Astrocyte (in vitro differentiated cells and primary cell): ENCODE measurements around the gene GNAQ. TPM values are rescaled to one million over a fixed set of nuclear protein-coding genes. Genes with fewer than 3 reads are reported as not detected.
A peak's percentile ranks its signal among the peaks of the same experiment; 100 is the strongest.

Experiments
- DNase-seq: peaks from one replicate; pipeline ENCODE4 v3.0.0-alpha.2; 2010; ENCODE audit warnings: low read depth
- FAIRE-seq: peaks from 2 replicates; lab custom pipeline; 2011; peaks lifted over from hg19 to GRCh38; lab: Jason Lieb, UNC
- H2AFZ ChIP-seq: 2 replicates; pipeline ENCODE4 v1.6.0; 2012; ENCODE audit warnings: low read depth, low read length, inconsistent platforms
- H3K27ac ChIP-seq: 2 replicates; pipeline ENCODE4 v1.5.1; 2011; ENCODE audit warnings: low read depth, low read length, inconsistent platforms
- H3K27me3 ChIP-seq: 2 replicates; pipeline ENCODE4 v1.6.0; 2011; ENCODE audit warnings: low read length, inconsistent platforms; ENCODE audit not compliant: insufficient read depth
- H3K36me3 ChIP-seq: 2 replicates; pipeline ENCODE4 v1.5.1; 2011; ENCODE audit warnings: low read length, inconsistent platforms; ENCODE audit not compliant: insufficient read depth
- H3K4me1 ChIP-seq: 2 replicates; pipeline ENCODE4 v1.5.1; 2011; ENCODE audit warnings: low read length, inconsistent platforms; ENCODE audit not compliant: insufficient read depth
- H3K4me2 ChIP-seq: 2 replicates; pipeline ENCODE4 v1.6.0; 2012; ENCODE audit warnings: low read length, inconsistent platforms
- H3K4me3 ChIP-seq: 2 replicates; pipeline ENCODE4 v1.5.1; 2011; ENCODE audit warnings: low read depth, mild to moderate bottlenecking, low read length, inconsistent platforms; ENCODE audit not compliant: insufficient read depth
- H3K79me2 ChIP-seq: 2 replicates; pipeline ENCODE4 v1.6.0; 2012; ENCODE audit warnings: mild to moderate bottlenecking, low read length, inconsistent platforms; ENCODE audit not compliant: insufficient read depth
- H3K9ac ChIP-seq: 2 replicates; pipeline ENCODE4 v1.6.0; 2012; ENCODE audit warnings: mild to moderate bottlenecking, low read length, inconsistent platforms
- H3K9me3 ChIP-seq: 2 replicates; pipeline ENCODE4 v1.5.1; 2012; ENCODE audit warnings: low read depth, mild to moderate bottlenecking, low read length, inconsistent platforms; ENCODE audit not compliant: insufficient read depth
- H4K20me1 ChIP-seq: 2 replicates; pipeline ENCODE4 v1.6.0; 2012; ENCODE audit warnings: low read length, inconsistent platforms; ENCODE audit not compliant: insufficient read depth
- H3K27ac Mint-ChIP-seq: one replicate; pipeline ENCODE4 v1.8.0; 2021; ENCODE audit warnings: mild to moderate bottlenecking, mixed read lengths; ENCODE audit not compliant: unreplicated experiment
- H3K27me3 Mint-ChIP-seq: one replicate; pipeline ENCODE4 v1.8.0; 2021; ENCODE audit warnings: low read depth, mixed read lengths; ENCODE audit not compliant: unreplicated experiment
- H3K36me3 Mint-ChIP-seq: one replicate; pipeline ENCODE4 v1.8.0; 2021; ENCODE audit warnings: low read depth, mixed read lengths; ENCODE audit not compliant: unreplicated experiment
- H3K4me1 Mint-ChIP-seq: one replicate; pipeline ENCODE4 v1.8.0; 2021; ENCODE audit warnings: low read depth, mixed read lengths; ENCODE audit not compliant: unreplicated experiment
- H3K4me3 Mint-ChIP-seq: one replicate; pipeline ENCODE4 v1.8.0; 2021; ENCODE audit warnings: mild to moderate bottlenecking, moderate library complexity, mixed read lengths; ENCODE audit not compliant: unreplicated experiment
- H3K9me3 Mint-ChIP-seq: one replicate; pipeline ENCODE4 v1.8.0; 2021; ENCODE audit warnings: mild to moderate bottlenecking, mixed read lengths; ENCODE audit not compliant: unreplicated experiment
- CTCF ChIP-seq: IDR thresholded peaks from 2 replicates; pipeline ENCODE4 v1.5.1; 2011; ENCODE audit warnings: low read depth, mild to moderate bottlenecking, inconsistent platforms, low read length, moderate library complexity; ENCODE audit not compliant: insufficient read depth
- EZH2 ChIP-seq: IDR thresholded peaks from 2 replicates; pipeline ENCODE4 v1.6.1; 2012; ENCODE audit warnings: mild to moderate bottlenecking, low read length, inconsistent platforms; ENCODE audit not compliant: insufficient read depth
- total RNA-seq: library from RNA; stranded (reverse); gene quantifications from 2 replicates; pipeline ENCODE4 v1.2.1, GENCODE V29; 2021

Gene GNAQ
- total RNA-seq, 1 donor from 2014 or later = 74.9 TPM

GRCh38 chr9:77816641-77817341 is 214.8 kb downstream of the GNAQ start:
- Histone ChIP-seq H2AFZ (no peak overlapping the region), H3K27me3 (no peaks in the 10 kb centered on the region), H4K20me1 (peaks cover 3% of the 10 kb centered on the region), H3K79me2 (peaks cover 8% of the 10 kb centered on the region), H3K4me1 (peaks cover 6% of the 10 kb centered on the region), H3K9me3 (no peaks in the 10 kb centered on the region), H3K4me3 (no peak overlapping the region), H3K36me3 (no peaks in the 10 kb centered on the region), H3K27ac (no peak overlapping the region), H3K4me2 (no peak overlapping the region), H3K9ac (no peak overlapping the region)
- Mint-ChIP-seq H3K9me3 (no peaks in the 10 kb centered on the region), H3K36me3 (peaks cover 5% of the 10 kb centered on the region), H3K27me3 (no peaks in the 10 kb centered on the region), H3K4me1 (peaks cover 6% of the 10 kb centered on the region), H3K27ac (no peak overlapping the region), H3K4me3 (no peak overlapping the region)
- TF ChIP-seq CTCF (no peak), EZH2 (no peak)
- FAIRE-seq (peak; percentile 5), DNase-seq (no peak)

- peaks cover 2% of the 10 kb centered on the region for H3K4me1 ChIP-seq
- no peaks in the 10 kb centered on the region for H3K36me3 ChIP-seq
- no peak overlapping the region for H3K4me2 ChIP-seq
- H3K27ac Mint-ChIP-seq = no peak overlapping the region
- H3K4me3 Mint-ChIP-seq = no peak overlapping the region
- no peak overlapping the region for H3K4me3 ChIP-seq
- H3K9me3 ChIP-seq = no peaks in the 10 kb centered on the region
- peaks cover 5% of the 10 kb centered on the region for H3K36me3 Mint-ChIP-seq
- no peaks in the 10 kb centered on the region for H3K9me3 Mint-ChIP-seq
- no peaks in the 10 kb centered on the region for H3K27me3 Mint-ChIP-seq
- peaks cover 8% of the 10 kb centered on the region for H3K79me2 ChIP-seq
- H4K20me1 ChIP-seq = peaks cover 3% of the 10 kb centered on the region
- DNase-seq = no peak
- H3K27ac ChIP-seq = no peak overlapping the region
- no peaks in the 10 kb centered on the region for H3K27me3 ChIP-seq
- H3K9ac ChIP-seq = no peak overlapping the region
- no peak for FAIRE-seq
- H2AFZ ChIP-seq = no peak overlapping the region
- peaks cover 2% of the 10 kb centered on the region for H3K4me1 Mint-ChIP-seq
- TF ChIP-seq EZH2 = no peak
- TF ChIP-seq CTCF = no peak
Measured at GRCh38 chr9:77815260-77815659, 216.4 kb downstream of the GNAQ start.

- H3K27ac Mint-ChIP-seq = no peak overlapping the region
- peaks cover 11% of the 10 kb centered on the region for H3K4me1 ChIP-seq
- no peaks in the 10 kb centered on the region for H3K79me2 ChIP-seq
- no peak for DNase-seq
- FAIRE-seq = no peak
- no peak overlapping the region for H3K4me2 ChIP-seq
- H4K20me1 ChIP-seq = peaks cover 6% of the 10 kb centered on the region
- no peak overlapping the region for H3K4me3 ChIP-seq
- H3K9me3 ChIP-seq = no peaks in the 10 kb centered on the region
- no peak overlapping the region for H3K27ac ChIP-seq
- TF ChIP-seq CTCF (no peak), EZH2 (no peak)
- no peaks in the 10 kb centered on the region for H3K27me3 Mint-ChIP-seq
- H3K4me1 Mint-ChIP-seq = peaks cover 28% of the 10 kb centered on the region
- no peaks in the 10 kb centered on the region for H3K9me3 Mint-ChIP-seq
- no peak overlapping the region for H3K4me3 Mint-ChIP-seq
- H3K27me3 ChIP-seq = no peaks in the 10 kb centered on the region
- H3K9ac ChIP-seq = no peak overlapping the region
- no peaks in the 10 kb centered on the region for H3K36me3 ChIP-seq
- no peak overlapping the region for H2AFZ ChIP-seq
- H3K36me3 Mint-ChIP-seq = peaks cover 12% of the 10 kb centered on the region
Measured at GRCh38 chr9:77811832-77812231, 219.8 kb downstream of the GNAQ start.
